H1 (cell line): ENCODE data around the gene SNTG2. TPM values are rescaled to one million over a fixed set of nuclear protein-coding genes. Genes with fewer than 3 reads are reported as not detected.

Experiments used
- CTCF ChIA-PET: fragments of 300-600 bp; sonication (Branson Sonifier 250); formaldehyde crosslinking; loops from one replicate; lab custom pipeline; 2021; ENCODE audit not compliant: partially characterized antibody; lab: Charles Lee
- POLR2A ChIA-PET: fragments of 300-600 bp; sonication (Branson Sonifier 250); formaldehyde crosslinking; loops from one replicate; lab custom pipeline; 2021; ENCODE audit warnings: inconsistent platforms; ENCODE audit not compliant: partially characterized antibody; lab: Charles Lee
- DNase-seq, 2 experiments: peaks; one replicate each; pipeline versions ENCODE4 v3.0.0 to v3.0.0-alpha.2; 2010 to 2022; ENCODE audit warnings: low spot score in 2 of 2, low read depth in 1 of 2, mixed read lengths in 1 of 2
- FAIRE-seq: peaks from 2 replicates; lab custom pipeline; 2011; peaks lifted over from hg19 to GRCh38; lab: Jason Lieb, UNC
- H2AFZ ChIP-seq: 2 replicates; pipeline ENCODE4 v1.8.1; 2012; ENCODE audit warnings: low read length, inconsistent platforms
- H2AK5ac ChIP-seq: 2 replicates; pipeline ENCODE4 v1.6.1; 2013; ENCODE audit warnings: low read depth, low read length
- H2BK120ac ChIP-seq: replicated peaks from 2 replicates; pipeline ENCODE3; 2013; ENCODE audit warnings: low read depth, low read length, inconsistent platforms
- H2BK12ac ChIP-seq: 2 replicates; pipeline ENCODE4 v1.6.1; 2013; ENCODE audit warnings: low read depth, low read length
- H2BK15ac ChIP-seq: 2 replicates; pipeline ENCODE4 v1.6.1; 2013; ENCODE audit warnings: low read length
- H2BK20ac ChIP-seq: 2 replicates; pipeline ENCODE4 v1.6.1; 2013; ENCODE audit warnings: low read length
- H2BK5ac ChIP-seq: 2 replicates; pipeline ENCODE4 v1.6.1; 2013; ENCODE audit warnings: low read depth, low read length
- H3K14ac ChIP-seq: 2 replicates; pipeline ENCODE4 v1.6.1; 2013; ENCODE audit warnings: inconsistent platforms; ENCODE audit not compliant: insufficient read length
- H3K18ac ChIP-seq: 2 replicates; pipeline ENCODE4 v1.6.1; 2013; ENCODE audit warnings: low read length; ENCODE audit errors: extremely low read depth
- H3K23ac ChIP-seq: 2 replicates; pipeline ENCODE4 v1.6.1; 2013; ENCODE audit warnings: inconsistent platforms; ENCODE audit not compliant: insufficient read length
- H3K23me2 ChIP-seq: 2 replicates; pipeline ENCODE4 v1.6.1; 2013; ENCODE audit warnings: low read depth, low read length
- H3K27ac ChIP-seq: 2 replicates; pipeline ENCODE4 v1.6.1; 2011; ENCODE audit warnings: low read depth, low read length, inconsistent platforms
- H3K27me3 ChIP-seq, 4 experiments: replicated peaks in 1 of 4; 1 replicate in 1 of 4; 2 replicates in 3 of 4; pipeline versions ENCODE4 v1.6.1 to v1.8.1; 2011 to 2013; ENCODE audit warnings: low read length in 3 of 4, mild to moderate bottlenecking in 3 of 4, inconsistent platforms in 2 of 4, mixed read lengths in 2 of 4, moderate library complexity in 1 of 4; ENCODE audit not compliant: control insufficient read depth in 3 of 4, insufficient read depth in 3 of 4; ENCODE audit errors: extremely low read depth in 1 of 4
- H3K36me3 ChIP-seq, 4 experiments: 2 replicates each; pipeline versions ENCODE4 v1.6.1 to v1.8.1; 2011 to 2013; ENCODE audit warnings: mild to moderate bottlenecking in 4 of 4, low read length in 3 of 4, moderate library complexity in 2 of 4, control low read depth in 1 of 4, inconsistent platforms in 1 of 4; ENCODE audit not compliant: insufficient read depth in 4 of 4, control insufficient read depth in 2 of 4
- H3K4ac ChIP-seq: replicated peaks from 2 replicates; pipeline ENCODE3; 2013; ENCODE audit warnings: low read length, low read depth, mixed read lengths, inconsistent platforms; ENCODE audit not compliant: insufficient read length
- H3K4me1 ChIP-seq, 4 experiments: replicated peaks in 1 of 4; 1 replicate in 1 of 4; 2 replicates in 3 of 4; pipeline versions ENCODE4 v1.6.1 to v1.8.1; 2011 to 2013; ENCODE audit warnings: low read length in 3 of 4, inconsistent platforms in 2 of 4, mixed read lengths in 1 of 4; ENCODE audit not compliant: insufficient read depth in 4 of 4, control insufficient read depth in 3 of 4
- H3K4me2 ChIP-seq, 2 experiments: 2 replicates each; pipeline versions ENCODE4 v1.6.1 to v1.8.1; 2011 to 2013; ENCODE audit warnings: low read depth in 2 of 2, low read length in 2 of 2, control low read depth in 1 of 2, inconsistent platforms in 1 of 2, mild to moderate bottlenecking in 1 of 2; ENCODE audit not compliant: insufficient read depth in 1 of 2
- H3K4me3 ChIP-seq, 4 experiments: fragments of 200-600, 300-600 bp in 1 of 4; sonication (generic), shearing (Covaris generic), sonication (Bioruptor Twin) in 1 of 4; 2 replicates each; pipeline versions ENCODE4 v1.5.1 to v1.8.1; 2011 to 2016; ENCODE audit warnings: low read length in 4 of 4, low read depth in 3 of 4, control low read depth in 2 of 4, inconsistent platforms in 2 of 4, mild to moderate bottlenecking in 2 of 4, mixed read lengths in 1 of 4, moderate library complexity in 1 of 4; ENCODE audit not compliant: insufficient read depth in 2 of 4; ENCODE audit errors: extremely low read depth in 1 of 4
- H3K56ac ChIP-seq: replicated peaks from 2 replicates; pipeline ENCODE3; 2013; ENCODE audit warnings: low read depth, mild to moderate bottlenecking, mixed read lengths, low read length, inconsistent platforms; ENCODE audit not compliant: insufficient read length
- H3K79me1 ChIP-seq: 2 replicates; pipeline ENCODE4 v1.6.1; 2013; ENCODE audit warnings: low read depth, low read length, control low read depth
- H3K79me2 ChIP-seq, 2 experiments: 2 replicates each; pipeline versions ENCODE4 v1.6.1 to v1.8.1; 2012 to 2013; ENCODE audit warnings: low read length in 2 of 2, mild to moderate bottlenecking in 2 of 2, inconsistent platforms in 1 of 2; ENCODE audit not compliant: insufficient read depth in 2 of 2, control insufficient read depth in 1 of 2
- H3K9ac ChIP-seq, 4 experiments: replicated peaks in 1 of 4; 1 replicate in 1 of 4; 2 replicates in 3 of 4; pipeline versions ENCODE4 v1.6.1 to v1.8.1; 2011 to 2013; ENCODE audit warnings: low read depth in 3 of 4, low read length in 3 of 4, control low read depth in 2 of 4, mild to moderate bottlenecking in 2 of 4, moderate library complexity in 2 of 4, inconsistent platforms in 1 of 4; ENCODE audit errors: extremely low read depth in 1 of 4
- H3K9me3 ChIP-seq, 2 experiments: 2 replicates each; pipeline versions ENCODE4 v1.6.1 to v1.8.1; 2012 to 2013; ENCODE audit warnings: mild to moderate bottlenecking in 2 of 2, moderate library complexity in 2 of 2, control low read depth in 1 of 2, inconsistent platforms in 1 of 2, low read depth in 1 of 2, low read length in 1 of 2, mixed read lengths in 1 of 2; ENCODE audit not compliant: insufficient read depth in 2 of 2
- H4K20me1 ChIP-seq, 2 experiments: replicated peaks in 1 of 2; 2 replicates each; pipeline versions ENCODE3 to v1.8.1; 2011 to 2013; ENCODE audit warnings: inconsistent platforms in 2 of 2, low read length in 2 of 2, mild to moderate bottlenecking in 1 of 2; ENCODE audit not compliant: insufficient read depth in 2 of 2, control insufficient read depth in 1 of 2
- H4K5ac ChIP-seq: 2 replicates; pipeline ENCODE4 v1.6.1; 2013; ENCODE audit warnings: low read length, low read depth, mixed read lengths, inconsistent platforms; ENCODE audit not compliant: insufficient read length
- H4K8ac ChIP-seq: 2 replicates; pipeline ENCODE4 v1.8.0; 2013; ENCODE audit warnings: mild to moderate bottlenecking, moderate library complexity, low read length, inconsistent platforms; ENCODE audit not compliant: insufficient read depth; ENCODE audit errors: extremely low read depth
- H4K91ac ChIP-seq: replicated peaks from 2 replicates; pipeline ENCODE3; 2013; ENCODE audit warnings: low read length, mixed read lengths, inconsistent platforms; ENCODE audit not compliant: insufficient read length
- ASH2L ChIP-seq: fragments of 200-600, 300-600 bp; sonication (generic); IDR thresholded peaks from one replicate; pipeline ENCODE4 v1.7.1; 2017; ENCODE audit warnings: low read length
- CREB1 ChIP-seq: IDR thresholded peaks from 2 replicates; pipeline ENCODE4 v1.6.1; 2012; ENCODE audit warnings: inconsistent platforms
- GABPA ChIP-seq: IDR thresholded peaks from 2 replicates; pipeline ENCODE4 v1.6.1; 2011; ENCODE audit warnings: mild to moderate bottlenecking, low read length, moderate library complexity, borderline replicate concordance; ENCODE audit not compliant: insufficient read depth
- GTF2F1 ChIP-seq: IDR thresholded peaks from 2 replicates; pipeline ENCODE4 v1.6.1; 2012; ENCODE audit warnings: low read depth, low read length, improper control_type of control experiment, borderline replicate concordance
- RXRA ChIP-seq: IDR thresholded peaks from 2 replicates; pipeline ENCODE4 v1.6.1; 2011; ENCODE audit warnings: low read depth, mild to moderate bottlenecking, low read length, moderate library complexity; ENCODE audit not compliant: insufficient read depth
- SP4 ChIP-seq: IDR thresholded peaks from 2 replicates; pipeline ENCODE4 v1.6.1; 2012; ENCODE audit warnings: low read length, inconsistent platforms
- TEAD4 ChIP-seq: IDR thresholded peaks from 2 replicates; pipeline ENCODE4 v1.6.1; 2012; ENCODE audit warnings: low read depth, low read length, inconsistent platforms, mixed read lengths
- WGBS, 2 experiments: shearing (Covaris generic) in 1 of 2; methylation state at CpG; one replicate each; pipeline versions ENCODE4 v1.1.6 to v1.1.7; 2013 to 2015; ENCODE audit warnings: low lambda C conversion rate in 2 of 2, mixed read lengths in 2 of 2, inconsistent platforms in 1 of 2, low coverage in 1 of 2, missing lambda C conversion rate in 1 of 2; ENCODE audit not compliant: insufficient replicate concordance in 2 of 2, insufficient coverage in 1 of 2, insufficient read length in 1 of 2; ENCODE audit errors: extremely low coverage in 1 of 2, missing lambda C conversion rate in 1 of 2; 5-methylcytosine and 5-hydroxymethylcytosine counted together
- polyA plus RNA-seq, 7 experiments: library from polyadenylated mRNA; depleted of rRNA in 3 of 7; stranded (reverse) in 5 of 7; unstranded in 2 of 7; fragments of >200 nt in 5 of 7; fragments of 200-250 nt in 2 of 7; gene quantifications; 1 replicate in 5 of 7; 2 replicates in 1 of 7; 4 replicates in 1 of 7; pipeline versions ENCODE4 v1.2.1 to v1.2.3, GENCODE V29; 2011 to 2013; ENCODE audit warnings: missing spikeins in 2 of 7, mixed read lengths in 2 of 7
- total RNA-seq: library from RNA; stranded (reverse); fragmentation: NEBNext Ultra II Directional; extraction: Animal tissue kit (Norgen Biotek cat#: 25700); gene quantifications from 2 replicates; pipeline ENCODE4 v1.2.1, GENCODE V29; 2021
- TF ChIP-seq, protein P1 (sequence below): IDR thresholded peaks from 2 replicates; pipeline ENCODE4 v1.6.1; 2012; ENCODE audit warnings: low read length, inconsistent platforms
- TF ChIP-seq, protein P2 (sequence below): IDR thresholded peaks from 2 replicates; pipeline ENCODE4 v1.6.1; 2011; ENCODE audit warnings: low read depth, mild to moderate bottlenecking, low read length; ENCODE audit not compliant: insufficient read depth

Gene SNTG2
- total and polyA plus RNA-seq, 2 of the 8 experiments (the other 6 are each of a cell fraction or from before 2014, with no cell fraction given) = 6.6 to 18.1 TPM

- H3K4me2 ChIP-seq = peak overlapping the region; percentile 78 to 83
- TF ChIP-seq ASH2L (no peak), TEAD4 (no peak), GTF2F1 (no peak), CREB1 (no peak), GABPA (no peak), SP4 (no peak), RXRA (no peak)
- TF ChIP-seq, protein P1, sequence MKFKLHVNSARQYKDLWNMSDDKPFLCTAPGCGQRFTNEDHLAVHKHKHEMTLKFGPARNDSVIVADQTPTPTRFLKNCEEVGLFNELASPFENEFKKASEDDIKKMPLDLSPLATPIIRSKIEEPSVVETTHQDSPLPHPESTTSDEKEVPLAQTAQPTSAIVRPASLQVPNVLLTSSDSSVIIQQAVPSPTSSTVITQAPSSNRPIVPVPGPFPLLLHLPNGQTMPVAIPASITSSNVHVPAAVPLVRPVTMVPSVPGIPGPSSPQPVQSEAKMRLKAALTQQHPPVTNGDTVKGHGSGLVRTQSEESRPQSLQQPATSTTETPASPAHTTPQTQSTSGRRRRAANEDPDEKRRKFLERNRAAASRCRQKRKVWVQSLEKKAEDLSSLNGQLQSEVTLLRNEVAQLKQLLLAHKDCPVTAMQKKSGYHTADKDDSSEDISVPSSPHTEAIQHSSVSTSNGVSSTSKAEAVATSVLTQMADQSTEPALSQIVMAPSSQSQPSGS = no peak
- TF ChIP-seq, protein P2, sequence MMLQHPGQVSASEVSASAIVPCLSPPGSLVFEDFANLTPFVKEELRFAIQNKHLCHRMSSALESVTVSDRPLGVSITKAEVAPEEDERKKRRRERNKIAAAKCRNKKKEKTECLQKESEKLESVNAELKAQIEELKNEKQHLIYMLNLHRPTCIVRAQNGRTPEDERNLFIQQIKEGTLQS = no peak
Observed at GRCh38 chr2:949384-950079, 1.1 kb upstream of the SNTG2 start.

More at GRCh38 chr2:949384-950079, 1.1 kb upstream of the SNTG2 start:
- peaks cover 5 to 27% (median 12%) of the 10 kb centered on the region in 4 experiments; a peak in 6 of 7 replicates for H3K4me1 ChIP-seq
- H3K9me3 ChIP-seq = peaks cover 0 to 4% of the 10 kb centered on the region in 2 experiments; a peak in 2 of 4 replicates
- no peak overlapping the region for H2BK12ac ChIP-seq
- H3K23ac ChIP-seq = no peak overlapping the region
- H4K8ac ChIP-seq = no peak overlapping the region
- H3K4ac ChIP-seq = peak overlapping the region; percentile 12
- peaks cover 2% of the 10 kb centered on the region; the same call in 1 of the 2 replicates for H3K79me1 ChIP-seq
- ChIA-PET CTCF (interaction anchor here (1.1 kb wide), 1 partner anchor 51 kb away, joined by 3 read pairs; no protein-coding TSS in a partner anchor), POLR2A (interaction anchor here (0.8 to 1.7 kb wide), 3 partner anchors 11 to 120 kb away, joined by 3 to 4 read pairs (median 3); no protein-coding TSS in a partner anchor)
- no peak overlapping the region for H2AK5ac ChIP-seq
- H3K18ac ChIP-seq = peak overlapping the region; percentile 21; the same call in 1 of the 2 replicates
- peak overlapping the region; percentile 7 for H4K5ac ChIP-seq
- H3K14ac ChIP-seq = no peak overlapping the region
- no peaks in the 10 kb centered on the region for H3K36me3 ChIP-seq
- 1% methylated on average over 25 of the region's 28 CpGs; no CpG with 5 or more reads in 1 of the 2 experiments for WGBS, 2 experiments
- H3K56ac ChIP-seq = peak overlapping the region; percentile 7
- peak overlapping the region; percentile 22; the same call in 1 of the 2 replicates for H2BK5ac ChIP-seq
- no peak overlapping the region for H2AFZ ChIP-seq
- H2BK120ac ChIP-seq = no peak overlapping the region
- peak overlapping the region; percentile 48 to 91 (median 54) for H3K4me3 ChIP-seq
- H3K27me3 ChIP-seq = peaks cover 0 to 4% (median 0%) of the 10 kb centered on the region in 4 experiments; a peak in 3 of 7 replicates
- H3K9ac ChIP-seq = peak overlapping the region in 3 of 4 experiments; percentile 11 to 45 (median 20); a peak in 3 of 7 replicates
- no peak overlapping the region for H2BK15ac ChIP-seq
- FAIRE-seq (peak; percentile 19), DNase-seq (no peak)
- no peak overlapping the region for H3K27ac ChIP-seq
- H4K20me1 ChIP-seq = peaks cover 2 to 15% of the 10 kb centered on the region in 2 experiments
- H3K23me2 ChIP-seq = peaks cover 12% of the 10 kb centered on the region
- H4K91ac ChIP-seq = peak overlapping the region; percentile 29
- no peak overlapping the region for H2BK20ac ChIP-seq
- H3K79me2 ChIP-seq = peaks cover 12 to 34% of the 10 kb centered on the region in 2 experiments; a peak in 3 of 4 replicates
